Erythroblast (primary cell): Measurements from ENCODE around the gene L3MBTL2.

Experiments
- GATA1 ChIP-seq: IDR thresholded peaks from 2 replicates; pipeline ENCODE4 v1.6.1; 2011; ENCODE audit warnings: low read depth, mild to moderate bottlenecking, control low read depth, low read length, moderate library complexity
- POLR2A ChIP-seq: IDR thresholded peaks from 2 replicates; pipeline ENCODE4 v1.6.1; 2011; ENCODE audit warnings: mild to moderate bottlenecking, low read length

GRCh38 chr22:41197038-41197972 is 7.8 kb upstream of the L3MBTL2 start:
- TF ChIP-seq POLR2A (no peak), GATA1 (no peak)
